ENCODE measurements around the gene AIFM2. TPM values are rescaled to one million over a fixed set of nuclear protein-coding genes. Genes with fewer than 3 reads are reported as not detected.
"Not testable (repeated sequence)": the region's sequence is repeated elsewhere in the genome, so short reads cannot be mapped to it uniquely, and the experiment has no call there.

AIFM2 gene
- total RNA-seq, 1 experiment from 2014 or later = 8.2 TPM

GRCh38 chr10:70109064-70109729 is 23.4 kb downstream of the AIFM2 start:
- DNase-seq (ENCODE audit: low read depth, low spot score) = no peak
- in situ Hi-C loops (cut with HindIII; ENCODE audit: low pct_unique_long_range_greater_than_20kb, low sequenced_read_pairs) = no loop called here

DNA sequence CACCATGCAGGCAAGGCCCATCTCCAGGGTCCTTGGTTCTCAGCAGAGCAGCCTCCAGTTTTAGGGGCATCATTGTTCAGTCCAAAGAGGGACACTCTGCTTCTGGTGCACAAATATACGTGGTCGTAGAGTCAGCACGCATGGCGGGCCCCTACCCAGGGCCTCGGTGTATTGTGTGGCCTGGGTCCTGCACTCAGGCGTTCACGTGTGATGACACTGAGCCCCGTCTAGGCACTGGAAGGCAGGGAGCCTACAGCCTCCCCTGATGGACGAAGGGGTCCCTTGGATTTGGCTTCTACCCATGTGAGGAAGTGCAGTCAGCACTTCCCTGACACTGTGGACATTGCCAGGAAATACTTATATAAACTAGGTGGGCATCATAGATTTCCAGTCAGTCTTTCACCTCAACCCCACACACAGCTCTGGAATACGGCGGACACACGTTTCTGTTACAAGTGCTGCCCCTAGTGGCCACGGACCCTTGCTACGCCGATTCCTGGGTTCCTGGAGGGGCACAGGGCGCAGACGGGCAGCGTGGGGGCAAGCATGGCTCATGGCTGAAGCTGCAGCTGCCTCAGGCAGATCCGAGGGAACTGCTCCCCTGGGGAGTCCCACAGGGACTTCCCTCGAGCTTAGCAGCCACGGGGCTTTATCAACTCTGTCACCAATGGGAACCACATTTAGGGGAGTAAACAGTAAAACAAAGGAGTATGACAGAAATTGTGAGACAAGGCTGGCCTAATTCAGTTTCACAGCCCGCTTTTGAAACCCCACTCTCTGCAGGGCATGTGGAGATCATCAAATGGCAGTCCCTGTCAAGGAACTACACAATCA is 25.4 kb downstream of the AIFM2 start:
- DNase-seq (ENCODE audit: low read depth, low spot score) = peak; percentile 58
- in situ Hi-C loops (cut with HindIII; ENCODE audit: low pct_unique_long_range_greater_than_20kb, low sequenced_read_pairs) = no loop called here

DNA sequence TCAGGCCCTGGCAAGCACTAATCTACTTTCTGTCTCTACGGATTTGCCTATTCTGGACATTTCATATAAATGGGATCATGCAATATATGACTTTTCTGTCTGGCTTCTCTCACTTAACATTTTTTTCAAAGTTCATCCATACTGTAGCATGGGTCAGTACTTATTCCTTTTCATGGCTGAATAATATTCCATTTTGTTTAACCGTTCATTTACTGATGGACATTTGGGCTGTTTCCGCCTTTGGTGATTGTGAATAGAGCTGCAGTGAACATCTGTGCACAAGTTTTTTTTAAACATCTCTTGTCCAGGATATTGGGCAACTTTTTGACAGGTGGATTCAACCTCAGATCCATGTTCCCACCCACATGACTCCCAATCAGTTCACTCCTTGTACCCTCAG is 31.0 kb downstream of the AIFM2 start:
- in situ Hi-C loops (cut with HindIII; ENCODE audit: low pct_unique_long_range_greater_than_20kb, low sequenced_read_pairs) = no loop called here
- DNase-seq (ENCODE audit: low read depth, low spot score) = no peak

DNA sequence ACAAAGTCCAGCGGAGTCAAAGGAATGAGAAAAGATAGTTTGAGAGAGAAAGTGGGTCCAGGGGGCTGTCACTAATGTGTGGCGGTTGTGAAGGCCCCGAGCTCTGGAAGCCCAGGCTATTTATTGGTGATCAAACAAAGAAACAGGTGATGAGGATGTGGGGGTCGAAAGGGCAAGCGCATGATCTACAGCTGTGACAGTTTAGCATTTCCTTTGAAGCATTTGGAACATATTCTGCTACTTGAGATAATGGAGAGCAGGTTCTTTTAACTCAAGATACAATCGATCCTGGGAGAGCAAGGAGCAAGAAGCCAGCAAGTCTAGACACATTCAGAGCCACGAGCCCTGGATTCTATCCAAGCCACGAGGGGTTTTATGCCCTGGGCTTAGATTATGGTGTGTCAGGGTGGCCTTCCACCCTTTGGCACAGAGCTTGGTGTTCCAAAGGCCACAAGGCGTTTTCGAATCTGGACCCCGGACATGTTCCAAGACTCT is 31.5 kb downstream of the AIFM2 start:
- DNase-seq (ENCODE audit: low read depth, low spot score); in situ Hi-C loops (cut with HindIII; ENCODE audit: low pct_unique_long_range_greater_than_20kb, low sequenced_read_pairs): not testable (repeated sequence)

- in situ Hi-C loops (cut with HindIII; ENCODE audit: low pct_unique_long_range_greater_than_20kb, low sequenced_read_pairs) = no loop called here
- no peak for DNase-seq (ENCODE audit: low read depth, low spot score)
Measured at GRCh38 chr10:70098271-70098670, 34.4 kb downstream of the AIFM2 start.

DNA sequence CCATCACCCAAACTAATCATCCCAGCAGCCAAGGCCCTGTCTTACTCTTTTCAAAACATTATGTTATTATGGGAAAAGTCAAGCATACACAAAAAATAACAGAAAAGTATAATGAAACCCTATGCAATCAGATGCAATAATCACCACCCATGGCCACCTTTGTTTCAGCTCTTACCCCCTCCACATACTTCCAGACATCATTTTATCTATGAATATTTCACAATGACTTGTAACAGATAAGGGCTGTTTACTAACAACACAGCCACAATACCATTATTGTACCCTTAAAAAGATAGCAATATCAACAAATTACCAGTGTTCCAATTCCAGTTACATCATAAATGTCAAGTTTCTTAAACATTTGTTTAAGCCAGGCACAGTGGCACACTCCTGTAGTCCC is 35.2 kb downstream of the AIFM2 start:
- in situ Hi-C loops (cut with HindIII; ENCODE audit: low pct_unique_long_range_greater_than_20kb, low sequenced_read_pairs) = no loop called here
- DNase-seq (ENCODE audit: low read depth, low spot score) = no peak

DNA sequence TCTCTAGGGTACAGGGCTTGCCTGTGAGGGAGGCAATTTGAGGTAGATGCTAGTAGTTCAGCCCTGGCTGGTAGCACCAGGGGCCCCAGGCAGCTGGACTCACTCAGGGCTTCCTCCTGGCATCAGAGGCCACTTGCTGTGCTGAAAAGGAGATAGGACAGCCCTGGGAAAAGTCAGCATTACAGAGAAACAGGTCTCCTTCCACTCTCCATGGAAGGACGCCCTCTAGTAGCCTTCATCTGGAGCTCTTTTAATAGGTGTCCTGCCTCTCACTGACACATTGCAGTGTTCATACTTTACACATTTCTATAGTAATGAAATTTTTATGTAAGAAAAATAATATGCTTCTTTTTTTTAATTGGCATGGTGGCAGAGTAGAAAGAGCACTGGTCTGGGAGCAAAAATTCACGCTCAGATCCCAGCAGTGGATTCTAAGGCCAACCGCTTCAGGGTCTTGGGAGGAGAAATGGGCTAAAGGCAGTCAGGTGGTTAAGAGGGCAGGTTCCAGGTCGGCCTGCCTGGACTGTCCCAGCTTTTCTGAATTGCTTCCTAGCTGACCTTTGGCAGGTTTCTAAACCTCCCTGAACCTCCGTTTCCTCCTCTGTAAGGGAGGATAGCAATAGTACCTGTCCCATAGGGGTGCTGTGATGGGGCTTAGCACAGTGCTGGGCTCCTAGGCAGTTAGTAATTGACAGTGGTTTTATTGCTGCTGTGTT is 35.8 kb downstream of the AIFM2 start:
- in situ Hi-C loops (cut with HindIII; ENCODE audit: low pct_unique_long_range_greater_than_20kb, low sequenced_read_pairs) = no loop called here
- no peak for DNase-seq (ENCODE audit: low read depth, low spot score)

DNA sequence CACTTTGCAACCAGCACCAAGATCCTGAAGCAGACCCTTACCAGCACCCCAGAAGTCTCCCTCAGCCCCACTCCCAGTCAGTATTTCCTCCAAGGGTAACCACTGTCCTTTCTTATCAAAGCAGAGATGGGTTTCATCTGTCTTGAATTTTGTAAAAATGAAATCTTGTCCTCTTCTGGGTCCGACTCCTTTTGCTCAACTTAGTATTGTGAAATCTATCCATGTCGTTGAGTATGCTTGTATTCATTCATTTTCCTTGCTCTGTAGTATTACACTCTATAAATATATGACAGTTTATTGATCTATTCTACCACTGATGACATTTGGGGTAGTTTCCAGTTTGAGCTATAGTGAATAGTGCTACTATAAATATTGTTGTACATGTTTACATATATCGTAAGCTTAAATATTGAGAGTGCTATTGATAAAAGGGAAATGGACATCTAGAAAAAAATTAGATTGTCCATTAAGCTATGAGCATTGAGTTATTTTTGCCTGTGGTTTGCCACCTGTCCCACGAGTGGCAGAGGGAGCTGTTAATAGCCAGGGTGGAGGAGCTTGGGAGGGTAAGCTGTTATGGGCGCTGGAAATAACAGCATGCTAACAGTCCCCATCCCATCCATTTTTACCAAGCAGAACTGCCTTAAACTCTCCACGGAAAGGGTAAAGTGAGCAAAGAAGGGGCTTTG is 36.5 kb downstream of the AIFM2 start:
- no peak for DNase-seq (ENCODE audit: low read depth, low spot score)
- in situ Hi-C loops (cut with HindIII; ENCODE audit: low pct_unique_long_range_greater_than_20kb, low sequenced_read_pairs) = no loop called here

- in situ Hi-C loops (cut with HindIII; ENCODE audit: low pct_unique_long_range_greater_than_20kb, low sequenced_read_pairs) = no loop called here
- no peak for DNase-seq (ENCODE audit: low read depth, low spot score)
Measured at GRCh38 chr10:70094250-70094649, 38.4 kb downstream of the AIFM2 start.

DNA sequence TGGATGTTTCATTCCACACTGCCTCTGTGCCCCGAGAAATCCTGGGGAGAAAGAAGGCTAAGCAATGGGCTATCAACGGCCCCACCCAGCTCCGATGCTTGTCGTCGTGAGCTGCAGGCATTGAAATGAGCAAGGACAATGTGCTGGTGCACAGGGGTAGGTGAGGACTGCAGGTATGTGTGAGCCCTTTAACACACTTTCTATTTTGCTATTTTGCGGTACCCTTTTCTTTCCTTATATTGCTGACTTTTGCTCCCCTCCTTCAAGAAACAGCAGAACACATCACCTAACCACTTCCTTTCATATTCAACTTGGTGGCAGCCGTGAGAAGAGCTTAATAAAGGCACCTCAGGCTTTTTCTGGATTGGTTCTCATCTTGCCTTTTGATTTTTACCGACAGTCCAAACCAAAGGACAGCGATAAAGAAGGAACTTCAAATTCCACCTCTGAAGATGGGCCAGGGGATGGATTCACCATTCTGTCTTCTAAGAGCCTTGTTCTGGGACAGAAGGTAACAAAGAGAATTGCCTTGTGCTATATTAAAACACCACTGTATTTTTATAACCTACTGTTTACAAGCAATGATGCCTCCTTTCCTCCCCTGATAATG is 39.2 kb downstream of the AIFM2 start:
- in situ Hi-C loops (cut with HindIII; ENCODE audit: low pct_unique_long_range_greater_than_20kb, low sequenced_read_pairs) = no loop called here
- no peak for DNase-seq (ENCODE audit: low read depth, low spot score)

- DNase-seq (ENCODE audit: low read depth, low spot score) = no peak
- in situ Hi-C loops (cut with HindIII; ENCODE audit: low pct_unique_long_range_greater_than_20kb, low sequenced_read_pairs) = no loop called here
Measured at GRCh38 chr10:70092389-70092718, 40.3 kb downstream of the AIFM2 start.

DNA sequence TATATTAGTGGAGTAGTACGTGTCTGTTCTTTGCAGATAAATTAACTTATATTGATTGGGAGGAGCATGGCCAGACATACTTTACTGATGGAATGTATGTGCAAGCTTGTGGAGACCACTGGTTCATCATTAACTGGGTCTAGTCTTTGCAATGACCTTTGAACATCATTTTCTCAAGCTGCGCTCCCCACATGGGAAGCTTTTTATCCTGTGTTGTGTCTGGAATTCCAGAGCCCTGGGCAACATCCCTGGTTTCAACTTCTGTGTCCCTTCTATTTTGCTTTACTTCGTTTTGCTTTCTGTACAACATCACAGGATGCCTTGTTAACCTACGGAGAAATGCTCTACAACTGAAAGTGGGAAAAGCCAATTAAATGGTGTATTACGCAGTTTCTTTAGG is 41.7 kb downstream of the AIFM2 start:
- DNase-seq (ENCODE audit: low read depth, low spot score) = no peak
- in situ Hi-C loops (cut with HindIII; ENCODE audit: low pct_unique_long_range_greater_than_20kb, low sequenced_read_pairs) = no loop called here

DNA sequence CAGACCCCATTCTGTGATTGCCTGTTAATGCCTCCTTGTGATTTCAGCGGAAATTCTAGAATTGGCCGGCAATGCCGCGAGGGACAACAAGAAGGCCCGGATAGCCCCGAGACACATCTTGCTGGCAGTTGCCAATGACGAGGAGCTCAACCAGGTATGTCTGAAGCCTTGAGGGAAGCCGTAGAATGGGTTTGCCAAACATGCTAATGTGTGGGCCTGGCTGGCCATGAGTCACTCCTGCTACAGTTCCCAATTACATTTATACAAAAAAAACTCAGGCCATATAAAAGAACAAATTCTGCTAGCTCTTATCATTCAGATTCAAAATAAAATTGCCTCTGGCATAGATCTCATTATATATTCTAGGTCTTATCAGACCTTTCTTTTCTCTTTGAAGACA is 42.6 kb downstream of the AIFM2 start:
- in situ Hi-C loops (cut with HindIII; ENCODE audit: low pct_unique_long_range_greater_than_20kb, low sequenced_read_pairs) = no loop called here
- no peak for DNase-seq (ENCODE audit: low read depth, low spot score)

DNA sequence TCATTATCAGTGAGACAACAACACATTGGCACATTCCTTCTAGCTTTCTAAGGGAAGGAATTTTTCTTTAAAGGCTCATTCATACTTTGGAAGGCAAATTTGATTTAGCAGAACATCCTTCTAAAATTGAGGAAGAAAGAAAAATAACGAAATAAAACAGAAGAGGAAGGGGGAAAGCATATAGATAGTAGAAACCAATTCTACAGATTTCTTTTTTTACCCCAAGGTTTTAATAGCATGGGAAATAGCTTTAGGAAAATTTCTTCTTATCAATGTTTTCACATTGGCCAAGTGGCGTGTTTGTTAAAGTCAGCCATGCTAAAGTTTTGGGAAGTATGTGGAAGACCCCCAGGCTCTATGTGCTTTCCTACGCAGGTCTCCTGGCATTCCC is 44.3 kb downstream of the AIFM2 start:
- no peak for DNase-seq (ENCODE audit: low read depth, low spot score)
- in situ Hi-C loops (cut with HindIII; ENCODE audit: low pct_unique_long_range_greater_than_20kb, low sequenced_read_pairs) = no loop called here

DNA sequence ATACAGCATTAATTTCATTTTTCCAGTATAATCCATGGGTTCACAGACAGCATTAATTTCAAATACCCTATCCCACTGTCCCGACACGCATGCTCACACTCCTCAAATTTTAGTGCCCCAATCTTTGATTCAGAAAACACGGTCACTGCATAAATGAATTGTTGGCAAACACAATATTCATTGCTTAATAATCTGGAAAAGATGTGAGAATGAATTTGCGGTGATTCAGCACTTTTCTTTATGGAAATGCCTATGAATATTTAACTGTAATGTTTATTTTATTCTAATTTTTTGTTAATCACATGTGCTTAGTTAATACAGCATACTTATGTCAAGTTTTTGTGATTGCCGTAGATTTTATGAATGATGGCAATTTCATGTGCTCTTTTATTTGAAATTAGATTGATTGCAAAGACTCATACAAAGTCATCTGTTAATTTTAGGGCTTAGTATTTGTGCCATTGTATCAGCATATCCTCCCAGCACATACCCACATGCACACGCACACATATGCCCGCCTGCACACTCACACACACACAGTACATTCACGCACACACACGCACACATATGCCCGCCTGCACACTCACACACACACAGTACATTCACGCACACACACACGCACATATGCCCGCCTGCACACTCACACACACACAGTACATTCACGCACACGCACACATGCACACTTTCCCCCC is 44.9 kb downstream of the AIFM2 start:
- DNase-seq (ENCODE audit: low read depth, low spot score) = no peak
- in situ Hi-C loops (cut with HindIII; ENCODE audit: low pct_unique_long_range_greater_than_20kb, low sequenced_read_pairs) = no loop called here

- DNase-seq (ENCODE audit: low read depth, low spot score) = no peak
- in situ Hi-C loops (cut with HindIII; ENCODE audit: low pct_unique_long_range_greater_than_20kb, low sequenced_read_pairs) = no loop called here
Measured at GRCh38 chr10:70085975-70086613, 46.5 kb downstream of the AIFM2 start.

- DNase-seq (ENCODE audit: low read depth, low spot score) = peak; percentile 13
- in situ Hi-C loops (cut with HindIII; ENCODE audit: low pct_unique_long_range_greater_than_20kb, low sequenced_read_pairs) = no loop called here
Measured at GRCh38 chr10:70084189-70084588, 48.4 kb downstream of the AIFM2 start.
